K562 (cell line): ENCODE measurements around the gene CLIC1. TPM values are rescaled to one million over a fixed set of nuclear protein-coding genes. Genes with fewer than 3 reads are reported as not detected.

Experiments
- ATAC-seq: fragments of 200-7000 bp; cut with Tn5 transposase; 3 replicates; pipeline ENCODE4 v1.9.1; 2020; ENCODE audit warnings: moderate library complexity
- BruUV-seq: library from RNA; stranded (reverse); fragments of 400-500 nt; replicated peaks from 2 replicates; lab custom pipeline; 2021; lab: Mats Ljungman, UMichigan
- CTCF ChIA-PET: fragments of 300-600 bp; formaldehyde crosslinking; extraction: SDS; loops from one replicate; lab custom pipeline; 2021; ENCODE audit warnings: low intra/inter-chr PET ratio; lab: Yijun Ruan, JAX
- POLR2A ChIA-PET: fragments of 300-600, 350-650 bp; sonication (Branson Sonifier 250); formaldehyde crosslinking; extraction: SDS; loops from one replicate; lab custom pipeline; 2021; ENCODE audit warnings: antibody characterized with exemption, inconsistent platforms; lab: Yijun Ruan, JAX
- DNase-seq, 4 experiments: peaks; one replicate each; pipeline versions ENCODE4 v3.0.0 to v3.0.0-alpha.2; 2011 to 2018; ENCODE audit warnings: low spot score in 3 of 4, mixed read lengths in 3 of 4; ENCODE audit errors: extremely low read depth in 1 of 4
- FAIRE-seq: peaks from 2 replicates; lab custom pipeline; 2011; peaks lifted over from hg19 to GRCh38; lab: Jason Lieb, UNC
- H2AFZ ChIP-seq: 2 replicates; pipeline ENCODE4 v1.6.0; 2011; ENCODE audit warnings: low read depth, low read length, control low read depth, inconsistent platforms
- H3K27ac ChIP-seq: fragments of 200-600 bp; 3 replicates; pipeline ENCODE4 v1.8.0; 2011; ENCODE audit warnings: low read depth, mild to moderate bottlenecking, control low read depth, inconsistent platforms, low read length, moderate library complexity, mixed read lengths; ENCODE audit errors: extremely low read depth
- H3K27me3 ChIP-seq, 2 experiments: fragments of 300-600 bp in 1 of 2; 2 replicates in 1 of 2; 3 replicates in 1 of 2; pipeline versions ENCODE4 v1.6.0 to v1.8.0; 2011; ENCODE audit warnings: inconsistent platforms in 2 of 2, low read length in 2 of 2, mild to moderate bottlenecking in 1 of 2, mixed read lengths in 1 of 2, moderate library complexity in 1 of 2; ENCODE audit not compliant: control insufficient read depth in 2 of 2, insufficient read depth in 2 of 2
- H3K36me3 ChIP-seq: fragments of 300-600 bp; 3 replicates; pipeline ENCODE4 v1.8.0; 2011; ENCODE audit warnings: mild to moderate bottlenecking, low read length, inconsistent platforms; ENCODE audit not compliant: control insufficient read depth, insufficient read depth
- H3K4me1 ChIP-seq, 2 experiments: fragments of 200-600 bp in 1 of 2; replicated peaks in 1 of 2; 2 replicates in 1 of 2; 3 replicates in 1 of 2; pipeline versions ENCODE4 v1.5.1 to v1.8.0; 2011; ENCODE audit warnings: inconsistent platforms in 2 of 2, low read length in 2 of 2, mild to moderate bottlenecking in 1 of 2, mixed read lengths in 1 of 2, moderate library complexity in 1 of 2; ENCODE audit not compliant: control insufficient read depth in 2 of 2, insufficient read depth in 2 of 2
- H3K4me2 ChIP-seq: 2 replicates; pipeline ENCODE4 v1.6.1; 2011; ENCODE audit warnings: low read length, control low read depth, inconsistent platforms, mixed read lengths; ENCODE audit not compliant: insufficient read depth
- H3K4me3 ChIP-seq: fragments of 200-600 bp; sonication (generic), shearing (Covaris generic); 2 replicates; pipeline ENCODE4 v1.5.1; 2016; ENCODE audit warnings: control low read depth, inconsistent platforms
- H3K79me2 ChIP-seq: fragments of 200-600 bp; 3 replicates; pipeline ENCODE4 v1.8.0; 2011; ENCODE audit warnings: low read length, inconsistent platforms; ENCODE audit not compliant: control insufficient read depth, insufficient read depth
- H3K9ac ChIP-seq, 2 experiments: 2 replicates each; pipeline versions ENCODE4 v1.6.0 to v1.6.1; 2011; ENCODE audit warnings: low read depth in 2 of 2, low read length in 2 of 2, control low read depth in 1 of 2, inconsistent platforms in 1 of 2, mild to moderate bottlenecking in 1 of 2, mixed read lengths in 1 of 2; ENCODE audit not compliant: insufficient read depth in 1 of 2
- H3K9me1 ChIP-seq: one replicate; pipeline ENCODE4 v1.6.0; 2011; ENCODE audit warnings: inconsistent platforms, mild to moderate bottlenecking, low read length, moderate library complexity; ENCODE audit not compliant: control insufficient read depth, insufficient read depth
- H3K9me3 ChIP-seq: replicated peaks from 2 replicates; pipeline ENCODE4 v1.5.1; 2011; ENCODE audit warnings: low read depth, low read length, inconsistent platforms; ENCODE audit not compliant: control insufficient read depth, insufficient read depth
- H4K20me1 ChIP-seq: replicated peaks from 2 replicates; pipeline ENCODE4 v1.6.1; 2011; ENCODE audit warnings: low read length, inconsistent platforms, mixed read lengths; ENCODE audit not compliant: control insufficient read depth, insufficient read depth
- CBFA2T2 ChIP-seq: fragments of 450-650 bp; conservative IDR thresholded peaks from 2 replicates; pipeline ENCODE4 v1.6.1; 2017; ENCODE audit warnings: mild to moderate bottlenecking
- CBX8 ChIP-seq: fragments of 200-600 bp; sonication (generic); IDR thresholded peaks from 2 replicates; pipeline ENCODE4 v1.6.1; 2012; ENCODE audit warnings: borderline replicate concordance, mixed run types, low read depth, mild to moderate bottlenecking, moderate library complexity, mixed read lengths, low read length, control low read depth, inconsistent platforms; ENCODE audit not compliant: poor library complexity, severe bottlenecking; ENCODE audit errors: extremely low read depth
- EP300 ChIP-seq: IDR thresholded peaks from 2 replicates; pipeline ENCODE4 v1.6.1; 2012; ENCODE audit warnings: low read length, improper control_type of control experiment
- KLF1 ChIP-seq: fragments of 450-650 bp; IDR thresholded peaks from 2 replicates; pipeline ENCODE4 v1.6.1; 2016; ENCODE audit warnings: missing genetic modification characterization, missing compliant biosample characterization
- NR4A1 ChIP-seq, 2 experiments: fragments of 250-450 bp in 1 of 2; fragments of 450-650 bp in 1 of 2; sonication (Bioruptor Pico) in 1 of 2; IDR thresholded peaks; 2 replicates each; pipeline versions ENCODE4 v1.4.0 to v1.6.1; 2016 to 2020; ENCODE audit warnings: mild to moderate bottlenecking in 2 of 2, missing compliant biosample characterization in 1 of 2, missing genetic modification characterization in 1 of 2, moderate library complexity in 1 of 2
- SPI1 ChIP-seq: IDR thresholded peaks from 2 replicates; pipeline ENCODE4 v1.6.1; 2011; ENCODE audit warnings: low read depth, low read length, control low read depth, borderline replicate concordance
- VEZF1 ChIP-seq: fragments of 200-800 bp; sonication (Bioruptor generic); IDR thresholded peaks from 2 replicates; pipeline ENCODE4 v1.6.1; 2017; ENCODE audit warnings: missing genetic modification characterization, missing compliant biosample characterization
- ZBTB17 ChIP-seq: fragments of 450-650 bp; formaldehyde crosslinking; IDR thresholded peaks from 2 replicates; pipeline ENCODE4 v1.4.0; 2020; ENCODE audit warnings: mild to moderate bottlenecking
- ZBTB7A ChIP-seq: IDR thresholded peaks from 2 replicates; pipeline ENCODE4 v1.6.1; 2011; ENCODE audit warnings: low read depth, mild to moderate bottlenecking, low read length, moderate library complexity, borderline replicate concordance; ENCODE audit not compliant: control insufficient read depth
- ZNF134 ChIP-seq: fragments of 250-450 bp; sonication (Bioruptor Pico); conservative IDR thresholded peaks from 2 replicates; pipeline ENCODE4 v1.4.0; 2020
- ZNF395 ChIP-seq: fragments of 200-800 bp; sonication (Bioruptor generic); IDR thresholded peaks from 2 replicates; pipeline ENCODE4 v1.6.1; 2017; ENCODE audit warnings: missing genetic modification characterization, missing compliant biosample characterization
- ZNF57 ChIP-seq: fragments of 450-650 bp; formaldehyde crosslinking; IDR thresholded peaks from 2 replicates; pipeline ENCODE4 v1.4.0; 2020; ENCODE audit warnings: mild to moderate bottlenecking, moderate library complexity
- WGBS: fragments of 100-300 bp; shearing (Covaris generic); methylation state at CpG from one replicate; pipeline ENCODE4 v1.1.6; 2016; ENCODE audit warnings: low coverage, mixed read lengths; ENCODE audit not compliant: insufficient coverage; ENCODE audit errors: missing lambda C conversion rate; 5-methylcytosine and 5-hydroxymethylcytosine counted together
- in situ Hi-C: fragments of 300-500 bp; cut with MboI; formaldehyde crosslinking; loops from 4 replicates; pipeline ENCODE4 v1.15.0; 2018; ENCODE audit warnings: inconsistent platforms, mixed read lengths
- intact Hi-C: fragments of 100-400 bp; cut with micrococcal nuclease; formaldehyde crosslinking; loops from 2 replicates; pipeline ENCODE4 v1.14.2; 2022
- polyA plus RNA-seq, 8 experiments: library from polyadenylated mRNA; depleted of rRNA in 4 of 8; stranded (reverse) in 5 of 8; unstranded in 3 of 8; fragments of >200 nt; fragmentation: Nextera tagmentation in 2 of 8; fragmentation: Illumina TruSeq in 1 of 8; extraction: Ambion mirVana in 2 of 8; extraction: Trizol in 1 of 8; gene quantifications; 2 replicates each; pipeline versions ENCODE4 v1.2.1 to v1.2.3, GENCODE V29; 2011 to 2014; ENCODE audit warnings: inconsistent platforms in 1 of 8, missing spikeins in 1 of 8
- total RNA-seq, 7 experiments: library from RNA; depleted of rRNA in 6 of 7; stranded (reverse); fragments of >200 nt in 6 of 7; fragmentation: Illumina TruSeq in 2 of 7; extraction: Trizol in 2 of 7; gene quantifications; 2 replicates each; pipeline versions ENCODE4 v1.2.1 to v1.2.3, GENCODE V29; 2011 to 2021; ENCODE audit warnings: low replicate concordance in 1 of 7
- TF ChIP-seq, protein P1 (sequence below): fragments of 450-650 bp; formaldehyde crosslinking; IDR thresholded peaks from 2 replicates; pipeline ENCODE4 v1.4.0; 2022; ENCODE audit warnings: missing genetic modification characterization
- TF ChIP-seq, protein P2 (sequence below): fragments of 450-650 bp; conservative IDR thresholded peaks from 2 replicates; pipeline ENCODE4 v1.6.1; 2016; ENCODE audit warnings: missing genetic modification characterization, low read depth, mild to moderate bottlenecking, control low read depth, missing compliant biosample characterization

The CLIC1 gene
- total and polyA plus RNA-seq, 9 of the 15 experiments (the other 6 are each of a cell fraction or from before 2014, with no cell fraction given): 1,267 to 2,419 (median 1,808) TPM

GRCh38 chr6:31711233-31711632, 25.1 kb downstream of the CLIC1 start:
- intact Hi-C loops: no loop called here
- DNase-seq (peak in 2 of 4 experiments; percentile 50 to 55), FAIRE-seq (no peak), ATAC-seq (peak; percentile 3; the same call in 1 of the 3 replicates)
- peaks cover 33 to 48% of the 10 kb centered on the region in 2 experiments for H3K4me1 ChIP-seq
- no peak overlapping the region for H3K4me3 ChIP-seq
- 34% methylated on average over 8 of the region's 8 CpGs for WGBS
- POLR2A ChIA-PET: interaction anchor here (0.7 to 12.4 kb wide), 9 partner anchors 8 to 261 kb away, joined by 3 to 223 read pairs (median 4); partner anchors contain the start of genes ABHD16A, DDAH2, DXO and GPANK1
- H3K9me1 ChIP-seq: no peaks in the 10 kb centered on the region
- no peaks in the 10 kb centered on the region for H3K79me2 ChIP-seq
- no peak overlapping the region for H3K27ac ChIP-seq
- H3K36me3 ChIP-seq: no peaks in the 10 kb centered on the region
- in situ Hi-C loops: no loop called here
- no peaks in the 10 kb centered on the region for H3K27me3 ChIP-seq
- peak overlapping the region in 1 of 2 experiments; percentile 73; a peak in 2 of 4 replicates for H3K9ac ChIP-seq
- no peaks in the 10 kb centered on the region for H3K9me3 ChIP-seq
- CTCF ChIA-PET: no interaction called here
- peak overlapping the region; percentile 58 for H2AFZ ChIP-seq
- no TSS peak for BruUV-seq
- no peaks in the 10 kb centered on the region for H4K20me1 ChIP-seq
- peak overlapping the region; percentile 9; the same call in 1 of the 2 replicates for H3K4me2 ChIP-seq
- TF ChIP-seq, protein P1, sequence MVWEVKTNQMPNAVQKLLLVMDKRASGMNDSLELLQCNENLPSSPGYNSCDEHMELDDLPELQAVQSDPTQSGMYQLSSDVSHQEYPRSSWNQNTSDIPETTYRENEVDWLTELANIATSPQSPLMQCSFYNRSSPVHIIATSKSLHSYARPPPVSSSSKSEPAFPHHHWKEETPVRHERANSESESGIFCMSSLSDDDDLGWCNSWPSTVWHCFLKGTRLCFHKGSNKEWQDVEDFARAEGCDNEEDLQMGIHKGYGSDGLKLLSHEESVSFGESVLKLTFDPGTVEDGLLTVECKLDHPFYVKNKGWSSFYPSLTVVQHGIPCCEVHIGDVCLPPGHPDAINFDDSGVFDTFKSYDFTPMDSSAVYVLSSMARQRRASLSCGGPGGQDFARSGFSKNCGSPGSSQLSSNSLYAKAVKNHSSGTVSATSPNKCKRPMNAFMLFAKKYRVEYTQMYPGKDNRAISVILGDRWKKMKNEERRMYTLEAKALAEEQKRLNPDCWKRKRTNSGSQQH (CRISPR knock-in tag): no peak
- TF ChIP-seq CBX8 (no peak), ZNF395 (CRISPR knock-in tag) (0 out of 2 replicates have a peak, but pooled peaks have one; percentile 5), SPI1 (peak; percentile 56; the same call in 1 of the 2 replicates), NR4A1 (CRISPR knock-in tag; IDR thresholded peaks at IDR 0.05) (no peak), NR4A1 (tag; IDR thresholded peaks at IDR 0.05) (peak; percentile 50; the same call in 1 of the 2 replicates), ZBTB7A (0 out of 2 replicates have a peak, but pooled peaks have one; percentile 26), ZNF134 (no peak), VEZF1 (CRISPR knock-in tag) (0 out of 2 replicates have a peak, but pooled peaks have one; percentile 16), KLF1 (tag) (0 out of 2 replicates have a peak, but pooled peaks have one; percentile 21), CBFA2T2 (0 out of 2 replicates have a peak, but pooled peaks have one; percentile 31), EP300 (peak; percentile 7; the same call in 1 of the 2 replicates), ZNF57 (CRISPR knock-in tag) (no peak), ZBTB17 (CRISPR knock-in tag) (0 out of 2 replicates have a peak, but pooled peaks have one; percentile 40)
- TF ChIP-seq, protein P2, sequence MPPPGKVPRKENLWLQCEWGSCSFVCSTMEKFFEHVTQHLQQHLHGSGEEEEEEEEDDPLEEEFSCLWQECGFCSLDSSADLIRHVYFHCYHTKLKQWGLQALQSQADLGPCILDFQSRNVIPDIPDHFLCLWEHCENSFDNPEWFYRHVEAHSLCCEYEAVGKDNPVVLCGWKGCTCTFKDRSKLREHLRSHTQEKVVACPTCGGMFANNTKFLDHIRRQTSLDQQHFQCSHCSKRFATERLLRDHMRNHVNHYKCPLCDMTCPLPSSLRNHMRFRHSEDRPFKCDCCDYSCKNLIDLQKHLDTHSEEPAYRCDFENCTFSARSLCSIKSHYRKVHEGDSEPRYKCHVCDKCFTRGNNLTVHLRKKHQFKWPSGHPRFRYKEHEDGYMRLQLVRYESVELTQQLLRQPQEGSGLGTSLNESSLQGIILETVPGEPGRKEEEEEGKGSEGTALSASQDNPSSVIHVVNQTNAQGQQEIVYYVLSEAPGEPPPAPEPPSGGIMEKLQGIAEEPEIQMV (tag): no peak
